Lung microvascular endothelial cell (primary cell): Measurements from ENCODE around the gene MGARP. TPM values are rescaled to one million over a fixed set of nuclear protein-coding genes. Genes with fewer than 3 reads are reported as not detected.
"Not testable (repeated sequence)": the region's sequence is repeated elsewhere in the genome, so short reads cannot be mapped to it uniquely, and the experiment has no call there.

ENCODE experiments used
- DNase-seq, 2 donors: peaks; one replicate each; pipeline versions ENCODE4 v3.0.0 to v3.0.0-alpha.2; 2010; ENCODE audit warnings: low read depth in 2 of 2
- total RNA-seq: library from RNA; depleted of rRNA; stranded (reverse); fragments of >200 nt; gene quantifications from 2 replicates; pipeline ENCODE4 v1.2.1, GENCODE V29; 2014

MGARP gene
- total RNA-seq, result 0.40 and 0.44 TPM in 2 replicates

GRCh38 chr4:139279760-139280620, at the start of gene MGARP:
MGARP (minus strand) TSS chr4:139280225; CDS start chr4:139280158, 67 bp downstream.
- DNase-seq, result peak; percentile 23 to 44

DNA sequence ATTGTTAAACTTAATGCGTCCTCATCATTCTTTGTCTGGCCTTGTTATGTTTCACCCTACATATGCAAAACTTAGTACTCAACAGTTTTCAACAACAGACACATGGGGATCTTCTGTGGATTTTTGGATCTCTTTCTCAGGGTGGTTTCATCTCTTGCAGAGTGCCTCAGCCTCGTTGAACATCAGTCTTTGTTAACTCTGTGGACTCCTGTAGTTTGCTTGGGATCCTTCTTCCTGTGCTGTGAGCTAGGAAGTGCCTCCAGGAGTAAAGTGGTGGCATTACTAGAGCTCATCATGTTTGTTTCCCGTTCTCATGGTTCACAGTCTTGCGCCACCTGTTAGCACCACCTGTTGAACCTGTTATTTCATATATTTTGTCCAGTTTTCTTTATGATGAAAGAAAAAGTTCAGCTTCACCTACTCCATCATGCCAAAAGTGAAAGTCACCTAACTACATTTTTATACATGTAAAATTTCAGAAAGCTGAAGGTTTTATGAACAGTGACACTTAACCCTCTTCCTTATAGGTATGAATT, 49.7 kb upstream of the MGARP start:
- DNase-seq, result no peak

DNA sequence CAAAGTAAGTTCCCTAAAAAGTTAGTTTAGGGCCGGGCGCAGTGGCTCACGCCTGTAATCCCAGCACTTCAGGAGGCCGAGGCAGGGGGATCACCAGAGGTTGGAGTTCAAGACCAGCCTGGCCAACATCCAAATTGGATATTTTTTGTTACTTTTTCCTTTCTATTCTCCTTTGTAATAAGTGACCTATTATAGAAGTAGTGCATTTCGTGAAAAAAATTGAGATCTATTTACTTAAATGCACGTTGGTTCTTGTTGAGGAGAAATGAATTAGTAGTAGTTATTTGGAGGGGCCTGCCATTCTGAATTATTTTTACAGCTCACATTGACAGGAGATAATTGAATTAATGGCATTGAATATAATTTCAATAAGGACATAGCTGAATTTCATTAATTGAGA, 44.6 kb upstream of the MGARP start:
- DNase-seq, result no peak

DNA sequence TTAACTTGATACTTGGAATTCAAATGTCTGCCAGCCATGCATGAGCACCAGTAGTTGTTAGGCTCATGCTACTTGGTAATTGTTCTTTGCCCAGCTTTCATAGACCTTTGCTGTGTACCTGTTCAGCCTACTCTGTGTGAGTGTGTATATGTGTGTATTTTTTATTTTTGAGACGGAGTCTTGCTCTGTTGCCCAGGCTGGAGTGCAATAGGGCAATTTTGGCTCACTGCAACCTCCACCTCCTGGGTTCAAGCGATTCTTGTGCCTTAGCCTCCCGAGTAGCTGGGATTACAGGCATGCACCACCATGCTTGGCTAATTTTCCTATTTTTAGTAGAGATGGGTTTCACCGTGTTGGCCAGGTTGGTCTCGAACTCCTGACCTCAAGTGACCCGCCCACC, 42.5 kb upstream of the MGARP start:
- not testable (repeated sequence) for DNase-seq

- not testable (repeated sequence) for DNase-seq
Observed at GRCh38 chr4:139322070-139322469, 42.0 kb upstream of the MGARP start.

- DNase-seq, result no peak
Observed at GRCh38 chr4:139319571-139319970, 39.5 kb upstream of the MGARP start.

DNA sequence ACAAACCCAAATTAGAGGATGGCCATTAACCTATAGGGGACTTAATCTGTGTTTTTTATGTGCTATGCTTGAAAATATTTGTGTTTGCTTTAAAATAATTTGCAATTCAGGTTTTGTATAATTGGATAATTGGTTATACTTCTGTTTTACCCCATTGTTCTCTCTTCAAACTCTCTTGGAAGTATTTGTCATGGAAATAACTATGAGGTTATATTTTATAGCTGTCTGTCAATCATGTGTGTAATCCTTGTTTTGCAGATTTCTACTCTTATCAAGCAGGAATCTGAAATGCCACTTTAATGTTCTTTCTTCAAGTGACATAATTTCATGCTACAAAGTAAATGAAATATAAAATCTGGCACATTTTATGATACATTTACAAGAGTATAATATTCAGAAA, 37.6 kb upstream of the MGARP start:
- no peak for DNase-seq

DNA sequence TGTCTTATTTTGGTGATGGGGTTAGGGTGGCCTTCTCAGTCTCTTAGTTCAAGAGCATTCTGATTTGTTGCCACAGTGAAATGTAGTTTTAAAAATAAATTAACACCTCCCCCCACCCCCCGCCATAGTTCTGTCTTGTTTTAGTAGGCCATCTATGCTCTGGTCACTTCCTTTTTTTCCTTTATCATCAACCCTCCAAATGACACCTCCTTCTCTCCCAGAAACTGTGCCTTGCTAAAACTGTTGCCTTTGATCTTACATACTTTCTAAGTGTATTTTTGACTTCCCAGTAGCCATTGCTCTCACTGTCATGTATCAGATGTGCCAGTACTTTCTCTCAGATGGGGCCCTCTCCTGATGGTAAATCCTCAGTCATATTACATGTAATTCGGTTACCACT, 36.7 kb upstream of the MGARP start:
- no peak for DNase-seq

GRCh38 chr4:139315221-139315675, 35.2 kb upstream of the MGARP start:
- no peak for DNase-seq

GRCh38 chr4:139314047-139314800, 34.2 kb upstream of the MGARP start:
- DNase-seq, result no peak

DNA sequence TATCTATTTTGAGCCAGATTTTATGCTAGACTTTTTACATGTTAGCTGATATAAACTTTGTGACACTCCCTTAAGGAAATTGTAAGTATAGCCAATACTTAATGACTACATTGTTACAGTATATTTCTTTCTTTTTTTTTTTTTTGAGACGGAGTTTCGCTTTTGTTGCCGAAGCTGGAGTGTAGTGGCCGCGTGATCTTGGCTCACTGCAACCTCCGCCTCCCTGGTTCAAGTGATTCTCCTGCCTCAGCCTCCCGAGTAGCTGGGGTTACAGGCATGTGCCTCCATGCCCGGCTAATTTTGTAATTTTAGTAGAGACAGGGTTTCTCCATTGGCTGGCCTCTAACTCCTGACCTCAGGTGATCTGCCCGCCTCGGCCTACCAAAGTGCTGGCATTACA, 33.4 kb upstream of the MGARP start:
- DNase-seq, result not testable (repeated sequence)

DNA sequence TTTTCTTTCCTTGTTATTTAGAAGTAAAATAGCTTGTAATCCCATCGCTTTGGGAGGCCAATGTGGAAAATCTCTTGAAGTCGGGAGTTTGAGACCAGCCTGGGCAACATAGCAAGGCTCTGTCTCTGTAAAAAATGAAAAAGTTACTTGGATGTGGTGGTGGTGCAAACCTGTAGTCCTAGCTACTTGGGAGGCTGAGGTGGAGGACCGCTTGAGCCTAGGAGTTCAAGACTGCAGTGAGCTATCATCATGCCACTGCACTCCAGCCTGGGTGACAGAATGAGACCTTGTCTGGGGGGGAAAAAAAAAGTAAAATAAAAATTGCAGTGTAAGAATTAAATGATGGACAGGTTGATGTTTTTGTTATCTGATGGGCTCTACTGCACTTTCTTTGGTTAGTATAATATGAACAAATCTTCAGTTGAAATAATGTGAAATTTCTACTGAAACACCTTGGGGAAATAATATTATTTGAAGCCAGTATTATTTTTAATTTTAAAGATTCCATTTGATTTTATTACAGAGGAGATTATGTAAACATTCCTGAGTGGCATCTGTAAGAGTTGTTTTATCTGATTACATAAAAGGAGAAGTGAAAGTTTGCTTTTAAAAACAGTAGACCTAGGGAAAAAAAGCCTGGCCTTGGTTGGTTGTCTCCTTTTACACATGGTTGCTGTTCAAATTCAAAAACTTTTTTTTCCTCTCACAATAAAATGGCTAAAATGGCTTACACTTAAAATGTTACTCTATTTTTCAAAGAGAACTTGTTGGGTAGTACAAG, 32.7 kb upstream of the MGARP start:
- DNase-seq, result peak in 1 of 2 donors; percentile 17

DNA sequence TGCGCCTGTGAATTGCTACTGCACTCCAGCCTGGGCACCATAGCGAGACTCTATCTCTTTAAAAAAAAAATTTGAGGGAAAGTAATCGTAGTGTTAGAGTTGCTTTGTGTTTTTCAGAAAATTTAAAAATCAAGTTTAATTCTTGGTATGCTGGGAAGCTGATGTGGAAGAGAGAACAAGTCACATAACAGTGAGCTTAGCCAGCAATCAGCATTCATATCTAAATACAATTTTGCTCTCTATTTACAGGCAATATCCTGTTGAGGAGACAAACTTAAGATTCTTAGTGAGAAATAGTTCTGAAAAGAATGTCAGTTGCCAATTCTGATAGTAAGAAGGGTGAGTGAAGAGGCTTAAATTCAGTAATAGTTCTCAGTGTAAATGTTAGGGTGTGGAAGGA, 31.9 kb upstream of the MGARP start:
- DNase-seq, result no peak

DNA sequence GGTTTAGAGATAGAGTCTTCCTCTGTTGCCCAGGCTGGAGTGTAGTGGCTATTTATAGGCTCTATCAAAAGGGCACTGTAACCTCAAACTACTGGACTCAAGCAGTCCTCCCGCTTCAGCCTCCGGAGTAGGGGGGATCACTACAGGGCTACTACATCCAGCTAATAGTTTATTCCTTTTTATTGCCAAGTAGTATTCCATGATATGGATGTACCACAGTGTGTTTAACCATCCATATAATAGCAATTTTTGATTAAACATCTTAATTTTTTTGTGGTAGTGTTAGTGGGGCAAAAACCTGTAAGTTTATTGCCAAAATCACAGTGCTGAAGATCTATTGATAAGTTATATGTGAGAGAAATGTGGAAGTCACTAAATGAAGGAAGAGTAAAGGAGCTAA, 24.9 kb upstream of the MGARP start:
- DNase-seq, result no peak

- DNase-seq, result peak; percentile 53 to 60
Observed at GRCh38 chr4:139301821-139302611, 22.0 kb upstream of the MGARP start, which contains the start of gene NDUFC1. NDUFC1 (minus strand) TSS chr4:139302477; CDS start chr4:139295798, 6,679 bp downstream.

GRCh38 chr4:139301113-139301820, 21.2 kb upstream of the MGARP start, which contains the start of gene NAA15:
NAA15 (plus strand) TSS chr4:139301505; CDS start chr4:139301778, 273 bp downstream.
- DNase-seq, result peak; percentile 98 to 99

- DNase-seq, result peak; percentile 12 to 74
Observed at GRCh38 chr4:139300431-139301112, 20.5 kb upstream of the MGARP start.

- no peak for DNase-seq
Observed at GRCh38 chr4:139299536-139299935, 19.5 kb upstream of the MGARP start.

- DNase-seq, result no peak
Observed at GRCh38 chr4:139297001-139297410, 17.0 kb upstream of the MGARP start.
